GM12878 (cell line): Measurements from ENCODE around the gene TRAF3IP1. TPM values are rescaled to one million over a fixed set of nuclear protein-coding genes. Genes with fewer than 3 reads are reported as not detected.

Experiments
- ATAC-seq: fragments of 200-7000 bp; cut with Tn5 transposase; 3 replicates; pipeline ENCODE4 v1.9.1; 2020; ENCODE audit warnings: mild to moderate bottlenecking, moderate library complexity
- BruUV-seq: library from RNA; stranded (reverse); fragments of 400-500 nt; replicated peaks from 2 replicates; lab custom pipeline; 2021; lab: Mats Ljungman, UMichigan
- CTCF ChIA-PET: fragments of 300-600 bp; sonication (Branson Sonifier 250); formaldehyde crosslinking; extraction: SDS; loops from one replicate; lab custom pipeline; 2021; ENCODE audit warnings: inconsistent platforms; lab: Yijun Ruan, JAX
- POLR2A ChIA-PET: fragments of 350-600 bp; formaldehyde crosslinking; extraction: SDS; loops from one replicate; lab custom pipeline; 2021; ENCODE audit warnings: inconsistent platforms; lab: Charles Lee
- RAD21 ChIA-PET: fragments of 300-600 bp; sonication (Branson Sonifier 250); formaldehyde crosslinking; loops from one replicate; lab custom pipeline; 2023; ENCODE audit warnings: antibody characterized with exemption; ENCODE audit not compliant: unreplicated experiment; lab: Charles Lee
- SMC1A ChIA-PET: fragments of 300-600 bp; sonication (Branson Sonifier 250); formaldehyde crosslinking; loops from one replicate; lab custom pipeline; 2023; ENCODE audit not compliant: unreplicated experiment, uncharacterized antibody; lab: Charles Lee
- DNase-seq: peaks from one replicate; pipeline ENCODE4 v3.0.0-alpha.2; 2011; ENCODE audit warnings: low read depth, low spot score
- FAIRE-seq: peaks from 3 replicates; lab custom pipeline; 2011; peaks lifted over from hg19 to GRCh38; lab: Jason Lieb, UNC
- H2AFZ ChIP-seq: 2 replicates; pipeline ENCODE4 v1.6.0; 2011; ENCODE audit warnings: low read depth, low read length, control low read depth; ENCODE audit not compliant: control insufficient read depth
- H3K27ac ChIP-seq: 2 replicates; pipeline ENCODE4 v1.5.1; 2011; ENCODE audit warnings: control low read depth; ENCODE audit not compliant: control insufficient read depth, insufficient read depth
- H3K27me3 ChIP-seq, 2 experiments: replicated peaks in 1 of 2; 2 replicates each; pipeline versions ENCODE4 v1.6.0 to v1.6.1; 2011; ENCODE audit warnings: low read length in 1 of 2; ENCODE audit not compliant: control insufficient read depth in 2 of 2, insufficient read depth in 2 of 2
- H3K36me3 ChIP-seq, 2 experiments: 2 replicates each; pipeline ENCODE4 v1.5.1; 2011; ENCODE audit warnings: low read length in 1 of 2; ENCODE audit not compliant: control insufficient read depth in 2 of 2, insufficient read depth in 2 of 2
- H3K4me1 ChIP-seq: 2 replicates; pipeline ENCODE4 v1.6.1; 2011; ENCODE audit warnings: mild to moderate bottlenecking, low read length, moderate library complexity, mixed read lengths; ENCODE audit not compliant: control insufficient read depth, insufficient read depth
- H3K4me2 ChIP-seq: 2 replicates; pipeline ENCODE4 v1.6.0; 2011; ENCODE audit warnings: control low read depth; ENCODE audit not compliant: control insufficient read depth, insufficient read depth
- H3K4me3 ChIP-seq: fragments of 200-600 bp; sonication (generic); 2 replicates; pipeline ENCODE4 v1.5.1; 2016
- H3K79me2 ChIP-seq: 2 replicates; pipeline ENCODE4 v1.6.0; 2011; ENCODE audit warnings: low read length; ENCODE audit not compliant: control insufficient read depth, insufficient read depth
- H3K9ac ChIP-seq: 2 replicates; pipeline ENCODE4 v1.8.0; 2011; ENCODE audit warnings: low read length, control low read depth, mixed read lengths; ENCODE audit not compliant: control insufficient read depth, insufficient read depth
- H3K9me3 ChIP-seq: replicated peaks from 3 replicates; pipeline ENCODE4 v1.5.1; 2011; ENCODE audit warnings: mild to moderate bottlenecking, low read length; ENCODE audit not compliant: control insufficient read depth, insufficient read depth
- H4K20me1 ChIP-seq: 2 replicates; pipeline ENCODE4 v1.6.0; 2011; ENCODE audit not compliant: control insufficient read depth, insufficient read depth
- BMI1 ChIP-seq: fragments of 450-650 bp; IDR thresholded peaks from 2 replicates; pipeline ENCODE4 v1.6.1; 2016; ENCODE audit warnings: mild to moderate bottlenecking, moderate library complexity, borderline replicate concordance
- GATAD2B ChIP-seq: fragments of 450-650 bp; conservative IDR thresholded peaks from 2 replicates; pipeline ENCODE4 v1.6.1; 2017; ENCODE audit warnings: low read depth, mild to moderate bottlenecking, moderate library complexity
- KDM1A ChIP-seq: fragments of 200-600 bp; sonication (generic); IDR thresholded peaks from 2 replicates; pipeline ENCODE4 v1.6.1; 2016; ENCODE audit warnings: borderline replicate concordance
- MYC ChIP-seq: IDR thresholded peaks from 2 replicates; pipeline ENCODE4 v1.6.1; 2011; ENCODE audit warnings: mild to moderate bottlenecking, low read length, moderate library complexity, inconsistent platforms; ENCODE audit not compliant: insufficient read depth, insufficient replicate concordance, insufficient read length, severe bottlenecking
- POLR2AphosphoS5 ChIP-seq: IDR thresholded peaks from 2 replicates; pipeline ENCODE4 v1.6.1; 2011; ENCODE audit warnings: mild to moderate bottlenecking, low read length, inconsistent platforms
- SMARCA5 ChIP-seq: fragments of 450-650 bp; IDR thresholded peaks from 2 replicates; pipeline ENCODE4 v1.6.1; 2017; ENCODE audit warnings: mild to moderate bottlenecking
- WGBS: methylation state at CpG from one replicate; pipeline ENCODE4 v1.1.6; 2016; ENCODE audit warnings: low lambda C conversion rate; ENCODE audit not compliant: insufficient replicate concordance, insufficient coverage; ENCODE audit errors: missing lambda C conversion rate; 5-methylcytosine and 5-hydroxymethylcytosine counted together
- in situ Hi-C: fragments of 300-500 bp; cut with MboI; formaldehyde crosslinking; loops from 9 replicates; pipeline ENCODE4 v1.14.3; 2018; ENCODE audit warnings: mixed read lengths
- intact Hi-C: fragments of 100-400 bp; cut with micrococcal nuclease; formaldehyde crosslinking; loops from one replicate; pipeline ENCODE4 v1.14.2; 2022; ENCODE audit not compliant: unreplicated experiment
- polyA plus RNA-seq, 11 experiments: library from polyadenylated mRNA; depleted of rRNA in 4 of 11; unstranded in 6 of 11; stranded (reverse) in 5 of 11; fragments of >200 nt; fragmentation: Nextera tagmentation in 4 of 11; fragmentation: Illumina TruSeq in 1 of 11; extraction: Ambion mirVana in 4 of 11; extraction: Trizol in 1 of 11; gene quantifications; 1 replicate in 1 of 11; 2 replicates in 10 of 11; pipeline versions ENCODE4 v1.2.1 to v1.2.3, GENCODE V29; 2011 to 2016; ENCODE audit warnings: inconsistent platforms in 2 of 11, missing spikeins in 2 of 11, low read depth in 1 of 11
- total RNA-seq, 4 experiments: library from RNA; depleted of rRNA in 3 of 4; stranded (reverse); fragments of >200 nt in 3 of 4; fragmentation: Illumina TruSeq in 1 of 4; extraction: Trizol in 1 of 4; gene quantifications; 2 replicates each; pipeline versions ENCODE4 v1.2.1 to v1.2.3, GENCODE V29; 2013 to 2021
- TF ChIP-seq, protein P1 (sequence below): fragments of 450-650 bp; IDR thresholded peaks from 2 replicates; pipeline ENCODE4 v1.6.1; 2017; ENCODE audit warnings: mild to moderate bottlenecking, low read depth, inconsistent platforms; ENCODE audit not compliant: poor library complexity, severe bottlenecking

Gene TRAF3IP1
- total and polyA plus RNA-seq, 10 of the 15 experiments (the other 5 are each of a cell fraction or from before 2014, with no cell fraction given), result 1.6 to 7.5 (median 3.6) TPM

DNA sequence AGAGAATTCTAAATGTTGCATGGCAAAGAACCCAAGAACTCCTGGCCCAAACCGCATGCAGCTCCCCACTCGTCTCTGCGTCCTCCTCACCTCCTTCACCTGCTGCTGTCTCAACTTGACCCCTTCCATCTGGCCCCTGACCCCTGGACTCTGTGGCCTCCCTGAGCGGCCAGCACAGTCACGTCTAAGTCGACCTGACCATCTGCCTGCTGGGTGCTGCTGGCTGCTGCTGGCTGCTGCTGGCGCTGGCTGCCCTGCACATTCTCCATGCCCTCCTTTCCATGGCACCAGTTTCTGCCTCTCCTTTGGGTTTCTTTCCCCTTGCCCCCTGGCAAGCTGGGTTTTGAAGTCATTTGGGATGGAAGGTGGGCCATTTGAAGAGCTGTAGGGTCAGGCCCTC is 76.3 kb downstream of the TRAF3IP1 start:
- Histone ChIP-seq H3K27me3 (no peaks in the 10 kb centered on the region), H3K4me3 (no peak overlapping the region), H3K4me2 (no peak overlapping the region), H3K9ac (no peak overlapping the region), H3K4me1 (no peaks in the 10 kb centered on the region)
- ATAC-seq, result no peak
- intact Hi-C loops, result no loop called here
- CTCF ChIA-PET, result no interaction called here
- TF ChIP-seq, protein P1, sequence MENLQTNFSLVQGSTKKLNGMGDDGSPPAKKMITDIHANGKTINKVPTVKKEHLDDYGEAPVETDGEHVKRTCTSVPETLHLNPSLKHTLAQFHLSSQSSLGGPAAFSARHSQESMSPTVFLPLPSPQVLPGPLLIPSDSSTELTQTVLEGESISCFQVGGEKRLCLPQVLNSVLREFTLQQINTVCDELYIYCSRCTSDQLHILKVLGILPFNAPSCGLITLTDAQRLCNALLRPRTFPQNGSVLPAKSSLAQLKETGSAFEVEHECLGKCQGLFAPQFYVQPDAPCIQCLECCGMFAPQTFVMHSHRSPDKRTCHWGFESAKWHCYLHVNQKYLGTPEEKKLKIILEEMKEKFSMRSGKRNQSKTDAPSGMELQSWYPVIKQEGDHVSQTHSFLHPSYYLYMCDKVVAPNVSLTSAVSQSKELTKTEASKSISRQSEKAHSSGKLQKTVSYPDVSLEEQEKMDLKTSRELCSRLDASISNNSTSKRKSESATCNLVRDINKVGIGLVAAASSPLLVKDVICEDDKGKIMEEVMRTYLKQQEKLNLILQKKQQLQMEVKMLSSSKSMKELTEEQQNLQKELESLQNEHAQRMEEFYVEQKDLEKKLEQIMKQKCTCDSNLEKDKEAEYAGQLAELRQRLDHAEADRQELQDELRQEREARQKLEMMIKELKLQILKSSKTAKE, result no peak
- no peak for TF ChIP-seq POLR2AphosphoS5
- TF ChIP-seq KDM1A, result no peak
- no peak for TF ChIP-seq BMI1
- no peak for TF ChIP-seq SMARCA5
- no peak for TF ChIP-seq MYC
- no peak for TF ChIP-seq GATAD2B
- TF ChIP-seq, all 136 proteins: peak for 0
- Histone ChIP-seq H4K20me1 (no peaks in the 10 kb centered on the region), H3K36me3 (no peaks in the 10 kb centered on the region), H3K27ac (no peak overlapping the region), H3K9me3 (no peaks in the 10 kb centered on the region), H2AFZ (no peak overlapping the region), H3K79me2 (no peaks in the 10 kb centered on the region)
- ChIA-PET POLR2A (no interaction called here), RAD21 (no interaction called here), SMC1A (no interaction called here)
- WGBS, result 91% methylated on average over 7 of the region's 7 CpGs
- DNase-seq (no peak), FAIRE-seq (no peak)
- in situ Hi-C loops, result no loop called here
- BruUV-seq, result no TSS peak
